Type B pancreatic cell (in vitro differentiated cells): ENCODE measurements around the gene EPG5. TPM values are rescaled to one million over a fixed set of nuclear protein-coding genes. Genes with fewer than 3 reads are reported as not detected.

Source experiments
- DNase-seq: peaks from one replicate; pipeline ENCODE4 v3.0.0; 2021; ENCODE audit warnings: mixed read lengths; ENCODE audit not compliant: unreplicated experiment; ENCODE audit errors: extremely low spot score
- H3K27ac Mint-ChIP-seq: 2 replicates; pipeline ENCODE4 v1.8.0; 2021; ENCODE audit warnings: mild to moderate bottlenecking, mixed read lengths
- H3K27me3 Mint-ChIP-seq: 2 replicates; pipeline ENCODE4 v1.8.0; 2021; ENCODE audit warnings: mixed read lengths
- H3K36me3 Mint-ChIP-seq: 2 replicates; pipeline ENCODE4 v1.8.0; 2021; ENCODE audit warnings: mixed read lengths
- H3K4me1 Mint-ChIP-seq: one replicate; pipeline ENCODE4 v1.8.0; 2021; ENCODE audit warnings: mixed read lengths; ENCODE audit not compliant: unreplicated experiment
- H3K4me3 Mint-ChIP-seq: 2 replicates; pipeline ENCODE4 v1.8.0; 2021; ENCODE audit warnings: mild to moderate bottlenecking, mixed read lengths
- H3K9me3 Mint-ChIP-seq: 2 replicates; pipeline ENCODE4 v1.8.0; 2021; ENCODE audit warnings: mixed read lengths
- total RNA-seq: library from RNA; stranded (reverse); gene quantifications from 2 replicates; pipeline ENCODE4 v1.2.1, GENCODE V29; 2021; ENCODE audit warnings: low replicate concordance
- TF ChIP-seq, protein P1 (sequence below): fragments of 200-600 bp; sonication (generic); conservative IDR thresholded peaks from 2 replicates; pipeline ENCODE4 v1.5.0; 2021; ENCODE audit warnings: antibody characterized with exemption, mild to moderate bottlenecking

The EPG5 gene
- total RNA-seq, 1 donor from 2014 or later: 27.9 TPM

DNA sequence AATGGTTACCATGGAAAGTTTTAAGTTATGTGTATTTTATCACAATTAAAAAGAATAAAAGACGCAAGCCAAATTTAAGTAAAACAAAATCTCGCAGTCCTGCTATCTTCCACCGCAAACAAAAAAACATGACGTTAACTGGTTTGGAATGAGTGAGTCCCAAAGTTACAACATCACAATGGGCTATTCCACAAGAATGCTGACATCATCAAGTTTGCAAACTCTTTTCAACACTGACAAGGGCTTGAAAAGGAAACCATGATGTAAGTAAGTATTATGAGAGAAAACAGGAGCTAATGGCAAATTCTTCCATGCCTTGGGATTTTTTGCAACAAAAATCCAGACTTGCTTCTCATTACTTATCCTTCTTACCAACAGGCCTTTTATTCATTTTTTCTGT, 110.6 kb downstream of the EPG5 start:
- Mint-ChIP-seq H3K36me3 (peaks cover 57% of the 10 kb centered on the region), H3K27ac (no peak overlapping the region), H3K9me3 (no peaks in the 10 kb centered on the region), H3K4me3 (no peak overlapping the region), H3K27me3 (no peaks in the 10 kb centered on the region), H3K4me1 (peaks cover 3% of the 10 kb centered on the region)
- no peak for DNase-seq
- TF ChIP-seq, protein P1, sequence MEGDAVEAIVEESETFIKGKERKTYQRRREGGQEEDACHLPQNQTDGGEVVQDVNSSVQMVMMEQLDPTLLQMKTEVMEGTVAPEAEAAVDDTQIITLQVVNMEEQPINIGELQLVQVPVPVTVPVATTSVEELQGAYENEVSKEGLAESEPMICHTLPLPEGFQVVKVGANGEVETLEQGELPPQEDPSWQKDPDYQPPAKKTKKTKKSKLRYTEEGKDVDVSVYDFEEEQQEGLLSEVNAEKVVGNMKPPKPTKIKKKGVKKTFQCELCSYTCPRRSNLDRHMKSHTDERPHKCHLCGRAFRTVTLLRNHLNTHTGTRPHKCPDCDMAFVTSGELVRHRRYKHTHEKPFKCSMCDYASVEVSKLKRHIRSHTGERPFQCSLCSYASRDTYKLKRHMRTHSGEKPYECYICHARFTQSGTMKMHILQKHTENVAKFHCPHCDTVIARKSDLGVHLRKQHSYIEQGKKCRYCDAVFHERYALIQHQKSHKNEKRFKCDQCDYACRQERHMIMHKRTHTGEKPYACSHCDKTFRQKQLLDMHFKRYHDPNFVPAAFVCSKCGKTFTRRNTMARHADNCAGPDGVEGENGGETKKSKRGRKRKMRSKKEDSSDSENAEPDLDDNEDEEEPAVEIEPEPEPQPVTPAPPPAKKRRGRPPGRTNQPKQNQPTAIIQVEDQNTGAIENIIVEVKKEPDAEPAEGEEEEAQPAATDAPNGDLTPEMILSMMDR: no peak

- TF ChIP-seq, protein P1: no peak
- Mint-ChIP-seq H3K9me3 (no peaks in the 10 kb centered on the region), H3K27ac (no peak overlapping the region), H3K27me3 (no peaks in the 10 kb centered on the region), H3K4me1 (peaks cover 3% of the 10 kb centered on the region), H3K36me3 (peaks cover 44% of the 10 kb centered on the region), H3K4me3 (no peak overlapping the region)
- DNase-seq: no peak
Measured at GRCh38 chr18:45854036-45854586, 113.0 kb downstream of the EPG5 start.

GRCh38 chr18:45852631-45853030, 114.5 kb downstream of the EPG5 start:
- Mint-ChIP-seq H3K4me1 (peaks cover 3% of the 10 kb centered on the region), H3K36me3 (peaks cover 41% of the 10 kb centered on the region), H3K9me3 (no peaks in the 10 kb centered on the region), H3K27ac (no peak overlapping the region), H3K4me3 (no peak overlapping the region), H3K27me3 (no peaks in the 10 kb centered on the region)
- no peak for DNase-seq
- TF ChIP-seq, protein P1: no peak

DNA sequence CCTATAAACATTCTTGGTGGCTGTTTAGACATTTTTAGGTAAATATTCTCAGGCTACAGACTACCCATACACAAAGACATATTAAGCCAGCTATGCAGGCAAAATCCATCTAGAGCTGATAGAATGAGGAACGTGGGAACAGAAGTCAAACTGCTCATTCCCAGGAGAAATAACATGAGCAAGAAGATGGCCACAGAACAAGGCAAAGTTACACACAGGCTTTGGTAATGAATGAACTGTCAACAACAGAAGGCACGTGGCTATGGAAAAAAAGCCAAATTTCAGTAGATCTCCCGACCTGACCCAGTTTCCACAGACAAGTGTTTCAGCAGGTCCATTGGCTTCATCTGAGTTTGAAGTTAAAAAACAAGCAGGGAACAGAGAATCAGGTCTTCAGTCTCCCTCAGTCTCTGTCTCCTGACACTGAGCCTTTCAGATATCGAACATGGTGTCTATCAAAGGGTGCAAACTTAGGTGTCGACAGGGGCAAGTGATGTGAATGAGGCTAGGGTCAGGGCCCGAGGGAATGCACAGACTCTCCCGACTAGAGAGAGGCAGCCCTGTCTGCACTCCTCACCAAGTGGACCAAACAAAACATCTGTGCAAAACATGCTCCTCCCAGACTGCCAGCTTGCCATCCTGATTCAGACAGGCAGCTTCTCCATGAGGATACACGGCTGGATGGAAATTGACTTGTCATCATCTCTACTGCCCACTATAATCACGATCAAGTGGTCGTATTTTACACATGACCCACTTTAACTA, 115.8 kb downstream of the EPG5 start:
- Mint-ChIP-seq H3K4me1 (no peaks in the 10 kb centered on the region), H3K27ac (no peak overlapping the region), H3K4me3 (no peak overlapping the region), H3K27me3 (no peaks in the 10 kb centered on the region), H3K36me3 (peaks cover 37% of the 10 kb centered on the region), H3K9me3 (no peaks in the 10 kb centered on the region)
- TF ChIP-seq, protein P1: no peak
- DNase-seq: no peak

DNA sequence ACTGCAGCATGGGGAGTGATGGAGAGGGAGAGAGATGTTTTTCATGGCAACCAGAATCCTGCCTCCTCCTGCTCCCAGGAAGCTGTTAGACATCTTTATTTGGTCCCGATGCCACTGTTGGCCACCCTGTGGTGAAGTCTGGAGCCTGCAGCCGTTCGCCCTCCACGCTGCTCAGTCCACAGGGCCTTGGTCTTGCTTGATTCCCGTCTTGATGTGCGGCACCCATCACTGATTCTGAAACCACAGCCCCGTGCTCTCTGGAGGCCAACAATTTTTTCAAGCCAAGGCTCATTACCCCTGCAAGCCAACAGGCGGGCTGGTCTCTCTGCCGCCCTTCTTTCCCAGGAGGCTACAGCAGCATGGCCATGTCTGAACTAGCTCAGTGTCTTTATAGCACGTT, 117.1 kb downstream of the EPG5 start:
- no peaks in the 10 kb centered on the region for H3K27me3 Mint-ChIP-seq
- no peaks in the 10 kb centered on the region for H3K4me1 Mint-ChIP-seq
- TF ChIP-seq, protein P1: peak; percentile 56
- no peak for DNase-seq
- peaks cover 25% of the 10 kb centered on the region for H3K36me3 Mint-ChIP-seq
- no peaks in the 10 kb centered on the region for H3K9me3 Mint-ChIP-seq
- H3K4me3 Mint-ChIP-seq: no peak overlapping the region
- no peak overlapping the region for H3K27ac Mint-ChIP-seq
